Endothelial cell of umbilical vein (primary cell): ENCODE data around the gene SERPINA1. TPM values are rescaled to one million over a fixed set of nuclear protein-coding genes. Genes with fewer than 3 reads are reported as not detected.

Experiments
- BruUV-seq: library from RNA; stranded (reverse); fragments of 400-500 nt; replicated peaks from 2 replicates; lab custom pipeline; 2021; lab: Mats Ljungman, UMichigan
- CTCF ChIA-PET: fragments of 300-600, 350-600 bp; sonication (Branson Sonifier 250); formaldehyde crosslinking; loops from one replicate; lab custom pipeline; 2021; ENCODE audit warnings: antibody characterized with exemption, inconsistent platforms; lab: Charles Lee
- POLR2A ChIA-PET: fragments of 300-600, 350-600 bp; sonication (Branson Sonifier 250); formaldehyde crosslinking; loops from one replicate; lab custom pipeline; 2021; ENCODE audit warnings: antibody characterized with exemption, inconsistent platforms; lab: Charles Lee
- DNase-seq: peaks from one replicate; pipeline ENCODE4 v3.0.0-alpha.2; 2011; ENCODE audit warnings: low read depth, low spot score
- FAIRE-seq: peaks from 2 replicates; lab custom pipeline; 2011; peaks lifted over from hg19 to GRCh38; lab: Jason Lieb, UNC
- H2AFZ ChIP-seq: 2 replicates; pipeline ENCODE4 v1.6.0; 2012; ENCODE audit warnings: low read depth, low read length, control low read depth, inconsistent platforms
- H3K27ac ChIP-seq: 2 replicates; pipeline ENCODE4 v1.5.1; 2011; ENCODE audit warnings: low read depth, mild to moderate bottlenecking, control low read depth, low read length, moderate library complexity; ENCODE audit not compliant: insufficient read depth
- H3K27me3 ChIP-seq, 2 experiments: 2 replicates each; pipeline versions ENCODE4 v1.6.0 to v1.6.1; 2011; ENCODE audit warnings: low read length in 2 of 2, mixed read lengths in 1 of 2; ENCODE audit not compliant: control insufficient read depth in 2 of 2, insufficient read depth in 2 of 2
- H3K36me3 ChIP-seq, 2 experiments: 2 replicates in 1 of 2; 3 replicates in 1 of 2; pipeline ENCODE4 v1.5.1; 2011; ENCODE audit warnings: low read length in 2 of 2, mild to moderate bottlenecking in 1 of 2, moderate library complexity in 1 of 2; ENCODE audit not compliant: control insufficient read depth in 2 of 2, insufficient read depth in 2 of 2; ENCODE audit errors: extremely low read depth in 1 of 2
- H3K4me1 ChIP-seq: 3 replicates; pipeline ENCODE4 v1.5.1; 2011; ENCODE audit warnings: mild to moderate bottlenecking, low read length; ENCODE audit not compliant: control insufficient read depth, insufficient read depth; ENCODE audit errors: extremely low read depth
- H3K4me2 ChIP-seq: 2 replicates; pipeline ENCODE4 v1.6.1; 2011; ENCODE audit warnings: low read length, control low read depth, mixed read lengths; ENCODE audit not compliant: insufficient read depth
- H3K4me3 ChIP-seq, 3 experiments: fragments of 200-600 bp in 1 of 3; sonication (generic), shearing (Covaris generic) in 1 of 3; replicated peaks in 1 of 3; 2 replicates each; pipeline ENCODE4 v1.5.1; 2011 to 2016; ENCODE audit warnings: control low read depth in 3 of 3, low read length in 3 of 3, mild to moderate bottlenecking in 2 of 3, inconsistent platforms in 1 of 3, low read depth in 1 of 3, moderate library complexity in 1 of 3; ENCODE audit not compliant: insufficient read depth in 1 of 3
- H3K79me2 ChIP-seq: 2 replicates; pipeline ENCODE4 v1.6.0; 2012; ENCODE audit warnings: low read length, inconsistent platforms; ENCODE audit not compliant: control insufficient read depth, insufficient read depth
- H3K9ac ChIP-seq: replicated peaks from 2 replicates; pipeline ENCODE3; 2011; ENCODE audit warnings: low read length, control low read depth; ENCODE audit not compliant: insufficient read depth; ENCODE audit errors: extremely low read depth
- H3K9me1 ChIP-seq: replicated peaks from 3 replicates; pipeline ENCODE4 v1.6.0; 2011; ENCODE audit warnings: mild to moderate bottlenecking, low read length; ENCODE audit not compliant: control insufficient read depth, insufficient read depth; ENCODE audit errors: extremely low read depth
- H3K9me3 ChIP-seq: replicated peaks from 2 replicates; pipeline ENCODE4 v1.5.1; 2012; ENCODE audit warnings: low read length, inconsistent platforms; ENCODE audit not compliant: control insufficient read depth, insufficient read depth
- H4K20me1 ChIP-seq: replicated peaks from 2 replicates; pipeline ENCODE3; 2011; ENCODE audit warnings: mild to moderate bottlenecking, low read length; ENCODE audit not compliant: control insufficient read depth, insufficient read depth; ENCODE audit errors: extremely low read depth
- EZH2 ChIP-seq: IDR thresholded peaks from 2 replicates; pipeline ENCODE4 v1.6.1; 2012; ENCODE audit warnings: borderline replicate concordance, low read depth, mild to moderate bottlenecking, moderate library complexity, low read length, inconsistent platforms; ENCODE audit not compliant: severe bottlenecking
- FOS ChIP-seq: IDR thresholded peaks from 2 replicates; pipeline ENCODE4 v1.6.1; 2011; ENCODE audit warnings: mild to moderate bottlenecking, low read length, moderate library complexity, borderline replicate concordance; ENCODE audit not compliant: insufficient read depth
- GATA2 ChIP-seq: IDR thresholded peaks from 2 replicates; pipeline ENCODE4 v1.7.0; 2011; ENCODE audit warnings: low read depth, mild to moderate bottlenecking, moderate library complexity, mixed read lengths, low read length; ENCODE audit not compliant: insufficient read length, insufficient read depth
- JUN ChIP-seq: IDR thresholded peaks from 2 replicates; pipeline ENCODE4 v1.6.1; 2011; ENCODE audit warnings: borderline replicate concordance, low read depth; ENCODE audit not compliant: insufficient read length, insufficient read depth
- MYC ChIP-seq: IDR thresholded peaks from one replicate; pipeline ENCODE4 v1.6.1; 2011; ENCODE audit warnings: mild to moderate bottlenecking, low read depth, low read length
- POLR2A ChIP-seq: IDR thresholded peaks from 2 replicates; pipeline ENCODE4 v1.6.1; 2012; ENCODE audit warnings: low read depth, mild to moderate bottlenecking, control low read depth, low read length
- POLR2AphosphoS5 ChIP-seq: IDR thresholded peaks from 2 replicates; pipeline ENCODE4 v1.6.1; 2012; ENCODE audit warnings: low read depth, mild to moderate bottlenecking, control low read depth, low read length, moderate library complexity; ENCODE audit not compliant: insufficient read depth
- dilution Hi-C: fragments of 300-500 bp; cut with MboI; formaldehyde crosslinking; loops from one replicate; pipeline ENCODE4 v1.15.0; 2019; ENCODE audit warnings: low sequenced_read_pairs; ENCODE audit not compliant: extremely low pct_ligation_motif_present
- intact Hi-C: fragments of 100-400 bp; cut with micrococcal nuclease; formaldehyde crosslinking; loops from one replicate; pipeline ENCODE4 v1.10.0; 2022
- polyA plus RNA-seq, 4 experiments: library from polyadenylated mRNA; depleted of rRNA in 3 of 4; stranded (reverse) in 3 of 4; unstranded in 1 of 4; fragments of >200 nt; gene quantifications; 2 replicates each; pipeline versions ENCODE4 v1.2.1 to v1.2.3, GENCODE V29; 2011 to 2012; ENCODE audit warnings: missing spikeins in 1 of 4
- total RNA-seq: library from RNA; stranded (reverse); gene quantifications from 2 replicates; pipeline ENCODE4 v1.2.3, GENCODE V29; 2021
- TF ChIP-seq, protein P1 (sequence below): IDR thresholded peaks from 2 replicates; pipeline ENCODE4 v1.6.1; 2011; ENCODE audit not compliant: insufficient read depth, insufficient read length
- TF ChIP-seq, protein P2 (sequence below), 2 donors: IDR thresholded peaks; 1 replicate in 1 of 2; 2 replicates in 1 of 2; pipeline ENCODE4 v1.5.1; 2011; ENCODE audit warnings: low read length in 2 of 2, mild to moderate bottlenecking in 2 of 2, moderate library complexity in 2 of 2, control low read depth in 1 of 2, inconsistent platforms in 1 of 2, low read depth in 1 of 2; ENCODE audit not compliant: insufficient read depth in 1 of 2; ENCODE audit errors: extremely low read depth in 1 of 2

SERPINA1 gene
- total and polyA plus RNA-seq, 2 donors (not counting 3 experiments of a cell fraction or from before 2014, with no cell fraction given): not detected

- FAIRE-seq: no peak
- Histone ChIP-seq H3K9me3 (no peaks in the 10 kb centered on the region), H3K9me1 (no peaks in the 10 kb centered on the region), H3K4me2 (no peak overlapping the region), H3K9ac (no peak overlapping the region), H3K27ac (no peak overlapping the region), H3K4me1 (no peaks in the 10 kb centered on the region), H3K79me2 (no peaks in the 10 kb centered on the region), H3K36me3 (no peaks in the 10 kb centered on the region), H4K20me1 (no peaks in the 10 kb centered on the region), H2AFZ (no peak overlapping the region), H3K27me3 (no peaks in the 10 kb centered on the region), H3K4me3 (no peak overlapping the region)
- ChIA-PET POLR2A (no interaction called here), CTCF (no interaction called here)
- dilution Hi-C loops: no loop called here
- DNase-seq: no peak
- TF ChIP-seq MYC (no peak), POLR2AphosphoS5 (no peak), POLR2A (no peak), EZH2 (no peak), JUN (no peak), FOS (no peak), GATA2 (no peak)
- TF ChIP-seq, protein P1, sequence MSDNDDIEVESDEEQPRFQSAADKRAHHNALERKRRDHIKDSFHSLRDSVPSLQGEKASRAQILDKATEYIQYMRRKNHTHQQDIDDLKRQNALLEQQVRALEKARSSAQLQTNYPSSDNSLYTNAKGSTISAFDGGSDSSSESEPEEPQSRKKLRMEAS: no peak
- TF ChIP-seq, protein P2, sequence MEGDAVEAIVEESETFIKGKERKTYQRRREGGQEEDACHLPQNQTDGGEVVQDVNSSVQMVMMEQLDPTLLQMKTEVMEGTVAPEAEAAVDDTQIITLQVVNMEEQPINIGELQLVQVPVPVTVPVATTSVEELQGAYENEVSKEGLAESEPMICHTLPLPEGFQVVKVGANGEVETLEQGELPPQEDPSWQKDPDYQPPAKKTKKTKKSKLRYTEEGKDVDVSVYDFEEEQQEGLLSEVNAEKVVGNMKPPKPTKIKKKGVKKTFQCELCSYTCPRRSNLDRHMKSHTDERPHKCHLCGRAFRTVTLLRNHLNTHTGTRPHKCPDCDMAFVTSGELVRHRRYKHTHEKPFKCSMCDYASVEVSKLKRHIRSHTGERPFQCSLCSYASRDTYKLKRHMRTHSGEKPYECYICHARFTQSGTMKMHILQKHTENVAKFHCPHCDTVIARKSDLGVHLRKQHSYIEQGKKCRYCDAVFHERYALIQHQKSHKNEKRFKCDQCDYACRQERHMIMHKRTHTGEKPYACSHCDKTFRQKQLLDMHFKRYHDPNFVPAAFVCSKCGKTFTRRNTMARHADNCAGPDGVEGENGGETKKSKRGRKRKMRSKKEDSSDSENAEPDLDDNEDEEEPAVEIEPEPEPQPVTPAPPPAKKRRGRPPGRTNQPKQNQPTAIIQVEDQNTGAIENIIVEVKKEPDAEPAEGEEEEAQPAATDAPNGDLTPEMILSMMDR (IDR thresholded peaks at IDR 0.05; ENCODE audit: extremely low read depth in 1 of 2, insufficient read depth in 1 of 2, low read depth in 1 of 2, low read length in 2 of 2): no peak
- no TSS peak for BruUV-seq
- intact Hi-C loops: no loop called here
Measured at GRCh38 chr14:94341656-94342333, 46.6 kb downstream of the SERPINA1 start.
